Neural cell (in vitro differentiated cells): Measurements from ENCODE around the gene GPSM1. TPM values are rescaled to one million over a fixed set of nuclear protein-coding genes. Genes with fewer than 3 reads are reported as not detected.

Experiments used
- H2AFZ ChIP-seq: fragments of 200-600, 300-800 bp; sonication (generic), shearing (Covaris generic); 2 replicates; pipeline ENCODE4 v1.6.0; 2014; ENCODE audit warnings: low read depth, mild to moderate bottlenecking, antibody characterized with exemption, low read length, moderate library complexity
- H3F3A ChIP-seq: fragments of 200-600 bp; shearing (Covaris generic); 2 replicates; pipeline ENCODE4 v1.6.1; 2016; ENCODE audit warnings: mild to moderate bottlenecking, moderate library complexity, mixed read lengths, antibody characterized with exemption, low read length; ENCODE audit not compliant: insufficient read depth, poor library complexity, severe bottlenecking
- H3K27ac ChIP-seq: fragments of 200-600, 300-800 bp; sonication (generic), shearing (Covaris generic); 2 replicates; pipeline ENCODE4 v1.5.1; 2014; ENCODE audit warnings: mild to moderate bottlenecking, low read length, moderate library complexity
- H3K27me3 ChIP-seq: fragments of 300-800, 200-600 bp; sonication (generic), shearing (Covaris generic); 2 replicates; pipeline ENCODE4 v1.6.0; 2014; ENCODE audit warnings: mild to moderate bottlenecking, low read depth, low read length, moderate library complexity; ENCODE audit not compliant: insufficient read depth
- H3K36me3 ChIP-seq: fragments of 300-800, 200-600 bp; sonication (generic), shearing (Covaris generic); 2 replicates; pipeline ENCODE4 v1.5.1; 2014; ENCODE audit warnings: mild to moderate bottlenecking, antibody characterized with exemption, low read length, moderate library complexity; ENCODE audit not compliant: insufficient read depth
- H3K4me2 ChIP-seq: fragments of 300-800, 200-600 bp; sonication (generic), shearing (Covaris generic); 2 replicates; pipeline ENCODE4 v1.6.0; 2014; ENCODE audit warnings: mild to moderate bottlenecking, low read length
- H3K4me3 ChIP-seq: fragments of 300-800, 200-600 bp; sonication (generic), shearing (Covaris generic); 2 replicates; pipeline ENCODE4 v1.5.1; 2014; ENCODE audit warnings: mild to moderate bottlenecking, low read length, moderate library complexity
- H3K79me2 ChIP-seq: fragments of 200-600 bp; shearing (Covaris generic); replicated peaks from 2 replicates; pipeline ENCODE4 v1.6.0; 2014; ENCODE audit warnings: mild to moderate bottlenecking, low read length, moderate library complexity; ENCODE audit not compliant: insufficient read depth
- H3K9ac ChIP-seq: fragments of 300-800, 200-600 bp; sonication (generic), shearing (Covaris generic); 2 replicates; pipeline ENCODE4 v1.6.1; 2016; ENCODE audit warnings: mild to moderate bottlenecking, low read length, mixed read lengths
- H3K9me2 ChIP-seq: fragments of 200-600 bp; shearing (Covaris generic); 2 replicates; pipeline ENCODE4 v1.6.1; 2016; ENCODE audit warnings: mild to moderate bottlenecking, low read length, mixed read lengths; ENCODE audit not compliant: insufficient read depth
- H3K9me3 ChIP-seq: fragments of 200-600, 300-800 bp; sonication (generic), shearing (Covaris generic); 2 replicates; pipeline ENCODE4 v1.6.1; 2016; ENCODE audit warnings: mild to moderate bottlenecking, mixed run types, low read length, moderate library complexity, mixed read lengths
- H4K20me1 ChIP-seq: fragments of 200-600 bp; shearing (Covaris generic); 2 replicates; pipeline ENCODE4 v1.6.1; 2016; ENCODE audit warnings: mild to moderate bottlenecking, mixed run types; ENCODE audit not compliant: insufficient read depth
- EP300 ChIP-seq: fragments of 450-650 bp; conservative IDR thresholded peaks from 2 replicates; pipeline ENCODE4 v1.6.1; 2014; ENCODE audit warnings: antibody characterized with exemption, mild to moderate bottlenecking, moderate library complexity; ENCODE audit not compliant: poor library complexity, severe bottlenecking
- EZH2 ChIP-seq: fragments of 200-600, 300-800 bp; shearing (Covaris generic), sonication (generic); IDR thresholded peaks from 2 replicates; pipeline ENCODE4 v1.6.1; 2014; ENCODE audit warnings: antibody characterized with exemption, low read length, borderline replicate concordance, mild to moderate bottlenecking; ENCODE audit not compliant: insufficient read depth, poor library complexity, severe bottlenecking
- MXI1 ChIP-seq: fragments of 450-650 bp; conservative IDR thresholded peaks from 2 replicates; pipeline ENCODE4 v1.6.1; 2014; ENCODE audit warnings: antibody characterized with exemption, mild to moderate bottlenecking; ENCODE audit not compliant: poor library complexity, severe bottlenecking
- POLR2AphosphoS5 ChIP-seq: IDR thresholded peaks from 2 replicates; pipeline ENCODE4 v1.6.1; 2012
- RAD21 ChIP-seq: fragments of 450-650 bp; conservative IDR thresholded peaks from 2 replicates; pipeline ENCODE4 v1.6.1; 2014; ENCODE audit warnings: antibody characterized with exemption, mild to moderate bottlenecking, moderate library complexity
- REST ChIP-seq: IDR thresholded peaks from 2 replicates; pipeline ENCODE4 v1.6.1; 2012; ENCODE audit warnings: borderline replicate concordance
- SMC3 ChIP-seq: fragments of 450-650 bp; conservative IDR thresholded peaks from 2 replicates; pipeline ENCODE4 v1.6.1; 2014; ENCODE audit warnings: antibody characterized with exemption, mild to moderate bottlenecking, moderate library complexity; ENCODE audit not compliant: poor library complexity
- TAF1 ChIP-seq: IDR thresholded peaks from 2 replicates; pipeline ENCODE4 v1.6.1; 2012; ENCODE audit warnings: low read depth
- polyA plus RNA-seq: library from polyadenylated mRNA; depleted of rRNA; stranded (reverse); fragments of >200 nt; gene quantifications from 2 replicates; pipeline ENCODE4 v1.2.3, GENCODE V29; 2014
- TF ChIP-seq, protein P1 (sequence below): fragments of 450-650 bp; IDR thresholded peaks from 2 replicates; pipeline ENCODE4 v1.5.1; 2014; ENCODE audit warnings: antibody characterized with exemption, mild to moderate bottlenecking, moderate library complexity; ENCODE audit not compliant: poor library complexity, severe bottlenecking

The GPSM1 gene
- polyA plus RNA-seq, 1 donor from 2014 or later: 117 TPM

GRCh38 chr9:136292026-136292538 is 35.3 kb upstream of the GPSM1 start:
- Histone ChIP-seq H3K36me3 (no peaks in the 10 kb centered on the region), H3F3A (no peaks in the 10 kb centered on the region), H3K4me3 (no peak overlapping the region), H3K27ac (no peak overlapping the region), H3K79me2 (no peaks in the 10 kb centered on the region), H2AFZ (no peak overlapping the region), H3K9ac (no peak overlapping the region), H3K4me2 (no peak overlapping the region), H4K20me1 (no peaks in the 10 kb centered on the region), H3K9me2 (no peaks in the 10 kb centered on the region), H3K27me3 (no peaks in the 10 kb centered on the region), H3K9me3 (no peaks in the 10 kb centered on the region)
- TF ChIP-seq TAF1 (no peak), REST (no peak), POLR2AphosphoS5 (no peak), RAD21 (no peak), SMC3 (no peak), EZH2 (no peak), EP300 (no peak), MXI1 (no peak)
- TF ChIP-seq, protein P1, sequence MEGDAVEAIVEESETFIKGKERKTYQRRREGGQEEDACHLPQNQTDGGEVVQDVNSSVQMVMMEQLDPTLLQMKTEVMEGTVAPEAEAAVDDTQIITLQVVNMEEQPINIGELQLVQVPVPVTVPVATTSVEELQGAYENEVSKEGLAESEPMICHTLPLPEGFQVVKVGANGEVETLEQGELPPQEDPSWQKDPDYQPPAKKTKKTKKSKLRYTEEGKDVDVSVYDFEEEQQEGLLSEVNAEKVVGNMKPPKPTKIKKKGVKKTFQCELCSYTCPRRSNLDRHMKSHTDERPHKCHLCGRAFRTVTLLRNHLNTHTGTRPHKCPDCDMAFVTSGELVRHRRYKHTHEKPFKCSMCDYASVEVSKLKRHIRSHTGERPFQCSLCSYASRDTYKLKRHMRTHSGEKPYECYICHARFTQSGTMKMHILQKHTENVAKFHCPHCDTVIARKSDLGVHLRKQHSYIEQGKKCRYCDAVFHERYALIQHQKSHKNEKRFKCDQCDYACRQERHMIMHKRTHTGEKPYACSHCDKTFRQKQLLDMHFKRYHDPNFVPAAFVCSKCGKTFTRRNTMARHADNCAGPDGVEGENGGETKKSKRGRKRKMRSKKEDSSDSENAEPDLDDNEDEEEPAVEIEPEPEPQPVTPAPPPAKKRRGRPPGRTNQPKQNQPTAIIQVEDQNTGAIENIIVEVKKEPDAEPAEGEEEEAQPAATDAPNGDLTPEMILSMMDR: no peak

DNA sequence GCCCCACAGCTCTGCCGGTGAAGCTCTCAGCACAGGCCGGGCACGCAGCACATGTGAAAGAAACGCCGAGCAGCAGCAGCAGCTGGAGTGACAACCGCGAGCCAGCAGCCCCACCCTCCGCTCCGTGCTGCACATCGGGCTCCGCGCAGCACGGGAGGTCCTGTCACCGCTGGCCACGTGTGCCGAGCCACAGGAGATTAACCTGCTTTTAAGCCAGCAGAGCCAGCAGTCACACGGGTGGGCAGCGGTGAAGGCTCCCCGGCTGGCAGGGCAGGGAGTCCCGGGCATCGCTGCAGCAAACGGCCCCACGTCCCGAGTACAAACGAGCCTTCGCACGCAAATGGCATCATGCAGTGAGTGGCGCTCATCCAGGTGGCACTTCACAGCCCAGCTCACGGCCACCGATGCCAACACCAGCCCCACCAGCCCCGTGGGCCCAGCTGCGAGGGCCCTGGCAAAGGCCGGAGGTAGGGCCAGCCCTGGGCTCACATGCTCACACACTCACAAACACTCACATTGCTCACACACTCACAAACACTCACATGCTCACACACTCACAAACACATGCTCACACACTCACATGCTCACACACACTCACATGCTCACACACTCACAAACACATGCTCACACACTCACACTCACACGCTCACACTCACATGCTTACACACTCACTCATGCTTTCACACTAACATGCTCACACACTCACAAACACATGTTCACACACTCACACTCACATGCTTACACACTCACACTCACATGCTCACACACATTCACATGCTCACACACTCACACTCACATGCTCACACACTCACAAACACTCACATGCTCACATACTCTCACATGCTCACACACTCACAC is 34.5 kb upstream of the GPSM1 start:
- Histone ChIP-seq H3K27ac (no peak overlapping the region), H3K79me2 (no peaks in the 10 kb centered on the region), H3F3A (no peaks in the 10 kb centered on the region), H3K9me3 (no peaks in the 10 kb centered on the region), H3K9ac (no peak overlapping the region), H3K27me3 (no peaks in the 10 kb centered on the region), H4K20me1 (no peaks in the 10 kb centered on the region), H3K9me2 (no peaks in the 10 kb centered on the region), H3K4me3 (no peak overlapping the region), H2AFZ (no peak overlapping the region), H3K36me3 (no peaks in the 10 kb centered on the region), H3K4me2 (no peak overlapping the region)
- no peak for TF ChIP-seq EP300
- TF ChIP-seq POLR2AphosphoS5: no peak
- no peak for TF ChIP-seq TAF1
- TF ChIP-seq, protein P1: no peak
- no peak for TF ChIP-seq RAD21
- TF ChIP-seq SMC3: no peak
- no peak for TF ChIP-seq MXI1
- no peak for TF ChIP-seq REST
- no peak for TF ChIP-seq EZH2
